A549 (cell line): ENCODE results near the gene ABCC3.

ENCODE experiments used
- CHD2 ChIP-seq: fragments of 150-350 bp; IDR thresholded peaks from 2 replicates; pipeline ENCODE4 v1.6.1; 2014; ENCODE audit warnings: low read length; ENCODE audit not compliant: partially characterized antibody
- EHMT2 ChIP-seq: fragments of 200-600 bp; sonication (generic); IDR thresholded peaks from 2 replicates; pipeline ENCODE4 v1.6.1; 2016; ENCODE audit warnings: antibody characterized with exemption, low read depth, mild to moderate bottlenecking, moderate library complexity
- HDAC2 ChIP-seq: fragments of 200-600 bp; sonication (generic); IDR thresholded peaks from 2 replicates; pipeline ENCODE4 v1.6.1; 2016
- MAZ ChIP-seq: fragments of 150-350 bp; IDR thresholded peaks from 2 replicates; pipeline ENCODE4 v1.6.1; 2014; ENCODE audit warnings: antibody characterized with exemption, low read depth, low read length, borderline replicate concordance
- PHF8 ChIP-seq: fragments of 200-600 bp; sonication (generic); IDR thresholded peaks from 2 replicates; pipeline ENCODE4 v1.6.1; 2016; ENCODE audit warnings: low read depth, mild to moderate bottlenecking, antibody characterized with exemption, moderate library complexity, borderline replicate concordance
- POLR2A ChIP-seq: IDR thresholded peaks from 2 replicates; pipeline ENCODE4 v1.6.1; 2012; ENCODE audit warnings: mild to moderate bottlenecking, low read length
- RFX5 ChIP-seq: fragments of 450-650 bp; IDR thresholded peaks from 2 replicates; pipeline ENCODE4 v1.7.1; 2014; ENCODE audit warnings: antibody characterized with exemption, mild to moderate bottlenecking, moderate library complexity
- TF ChIP-seq, protein P1 (sequence below): fragments of 150-350 bp; IDR thresholded peaks from 2 replicates; pipeline ENCODE4 v1.6.1; 2014; ENCODE audit warnings: low read depth, mild to moderate bottlenecking, low read length
- TF ChIP-seq, protein P2 (sequence below): fragments of >200 bp; sonication (Bioruptor Twin); formaldehyde crosslinking; IDR thresholded peaks from 3 replicates; pipeline ENCODE4 v1.5.1; 2016

DNA sequence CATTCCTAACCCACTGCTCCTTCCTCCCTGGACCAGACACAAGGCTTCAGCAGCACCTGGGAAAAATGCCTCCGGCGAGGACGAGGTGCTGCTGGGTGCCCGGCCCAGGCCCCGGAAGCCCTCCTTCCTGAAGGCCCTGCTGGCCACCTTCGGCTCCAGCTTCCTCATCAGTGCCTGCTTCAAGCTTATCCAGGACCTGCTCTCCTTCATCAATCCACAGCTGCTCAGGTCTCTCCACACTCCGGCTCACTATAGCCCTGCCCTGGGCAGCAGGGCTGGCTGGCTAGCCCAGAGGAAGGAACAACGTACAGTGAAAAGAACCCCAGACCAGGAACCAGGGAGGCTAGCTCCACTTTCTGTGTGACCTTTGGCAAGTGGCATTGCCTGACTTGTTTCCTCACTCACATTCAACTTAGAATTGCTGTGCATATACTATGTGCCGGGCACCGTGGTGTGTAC is 26.2 kb downstream of the ABCC3 start:
- TF ChIP-seq, protein P1, sequence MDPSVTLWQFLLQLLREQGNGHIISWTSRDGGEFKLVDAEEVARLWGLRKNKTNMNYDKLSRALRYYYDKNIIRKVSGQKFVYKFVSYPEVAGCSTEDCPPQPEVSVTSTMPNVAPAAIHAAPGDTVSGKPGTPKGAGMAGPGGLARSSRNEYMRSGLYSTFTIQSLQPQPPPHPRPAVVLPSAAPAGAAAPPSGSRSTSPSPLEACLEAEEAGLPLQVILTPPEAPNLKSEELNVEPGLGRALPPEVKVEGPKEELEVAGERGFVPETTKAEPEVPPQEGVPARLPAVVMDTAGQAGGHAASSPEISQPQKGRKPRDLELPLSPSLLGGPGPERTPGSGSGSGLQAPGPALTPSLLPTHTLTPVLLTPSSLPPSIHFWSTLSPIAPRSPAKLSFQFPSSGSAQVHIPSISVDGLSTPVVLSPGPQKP, result no peak
- TF ChIP-seq POLR2A (no peak), RFX5 (no peak), CHD2 (no peak), HDAC2 (no peak), EHMT2 (no peak), PHF8 (no peak), MAZ (no peak)
- TF ChIP-seq, protein P2, sequence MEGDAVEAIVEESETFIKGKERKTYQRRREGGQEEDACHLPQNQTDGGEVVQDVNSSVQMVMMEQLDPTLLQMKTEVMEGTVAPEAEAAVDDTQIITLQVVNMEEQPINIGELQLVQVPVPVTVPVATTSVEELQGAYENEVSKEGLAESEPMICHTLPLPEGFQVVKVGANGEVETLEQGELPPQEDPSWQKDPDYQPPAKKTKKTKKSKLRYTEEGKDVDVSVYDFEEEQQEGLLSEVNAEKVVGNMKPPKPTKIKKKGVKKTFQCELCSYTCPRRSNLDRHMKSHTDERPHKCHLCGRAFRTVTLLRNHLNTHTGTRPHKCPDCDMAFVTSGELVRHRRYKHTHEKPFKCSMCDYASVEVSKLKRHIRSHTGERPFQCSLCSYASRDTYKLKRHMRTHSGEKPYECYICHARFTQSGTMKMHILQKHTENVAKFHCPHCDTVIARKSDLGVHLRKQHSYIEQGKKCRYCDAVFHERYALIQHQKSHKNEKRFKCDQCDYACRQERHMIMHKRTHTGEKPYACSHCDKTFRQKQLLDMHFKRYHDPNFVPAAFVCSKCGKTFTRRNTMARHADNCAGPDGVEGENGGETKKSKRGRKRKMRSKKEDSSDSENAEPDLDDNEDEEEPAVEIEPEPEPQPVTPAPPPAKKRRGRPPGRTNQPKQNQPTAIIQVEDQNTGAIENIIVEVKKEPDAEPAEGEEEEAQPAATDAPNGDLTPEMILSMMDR, result no peak
